ENCODE results near the gene CHRM4. TPM values are rescaled to one million over a fixed set of nuclear protein-coding genes. Genes with fewer than 3 reads are reported as not detected.

CHRM4 gene
- total and polyA plus RNA-seq, 2 of the 13 experiments (the other 11 are each of a cell fraction or from before 2014, with no cell fraction given): 0.13 to 0.21 TPM

DNA sequence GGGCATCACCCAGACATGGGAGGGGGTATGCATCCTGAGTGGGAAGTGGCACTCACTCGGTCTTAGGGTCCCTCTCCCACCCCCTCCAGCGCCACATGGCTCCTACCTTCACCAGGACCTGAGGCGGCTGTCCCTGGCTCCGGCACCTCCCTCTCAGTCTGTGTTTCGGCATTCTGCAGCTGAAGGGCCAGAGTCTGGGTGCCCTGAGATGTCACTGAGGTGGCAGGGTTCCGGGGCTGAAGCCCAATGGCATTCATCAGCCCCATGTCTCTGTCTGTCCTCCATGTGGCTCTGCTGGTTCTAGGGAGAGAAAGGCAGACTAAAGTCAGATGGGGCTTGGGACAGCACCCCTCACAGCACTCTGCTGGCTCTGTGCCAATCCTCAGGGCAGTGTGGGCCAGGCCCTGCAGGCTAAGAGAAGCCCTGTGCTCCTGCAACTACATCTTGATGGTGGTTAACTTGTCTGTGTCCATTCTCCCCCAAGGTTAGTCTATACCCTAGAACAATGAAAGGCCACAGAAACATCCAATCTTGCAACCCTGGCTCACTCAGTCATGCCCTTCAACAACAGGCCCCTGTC lies 16.9 kb upstream of the CHRM4 start:
- intact Hi-C loops (cut with micrococcal nuclease; ENCODE audit: unreplicated experiment) (no loop called here), in situ Hi-C loops (cut with HindIII; ENCODE audit: extremely low pct_ligation_motif_present, low pct_unique_long_range_greater_than_20kb) (no loop called here)
- H3K4me2 ChIP-seq (ENCODE audit: low read depth, low read length): no peak overlapping the region
- no peak for TF ChIP-seq STAG1 (CRISPR knock-in tag; IDR thresholded peaks at IDR 0.05)
- 100% methylated on average over 3 of the region's 6 CpGs for WGBS (ENCODE audit: low lambda C conversion rate)
- no peak for DNase-seq (ENCODE audit: low spot score)
- peaks cover 5% of the 10 kb centered on the region; the same call in 1 of the 2 replicates for H4K20me1 ChIP-seq (ENCODE audit: insufficient read depth, low read length)
- no peak for ATAC-seq
- H2AFZ ChIP-seq (ENCODE audit: low read length): no peak overlapping the region
- H3K27me3 ChIP-seq (ENCODE audit: control insufficient read depth in 1 of 2, insufficient read depth in 2 of 2, low read length in 2 of 2): no peaks in the 10 kb centered on the region; a peak in 1 of 5 replicates
- H3K4me3 ChIP-seq (replicated peaks in 1 of 3; ENCODE audit: insufficient read depth in 1 of 3, low read depth in 2 of 3, low read length in 3 of 3): no peak overlapping the region
- no peak overlapping the region for H3K27ac ChIP-seq (ENCODE audit: extremely low read length, insufficient read depth, low read length)
- BruUV-seq (replicated peaks): no TSS peak
- H3K79me2 ChIP-seq (ENCODE audit: insufficient read depth, low read length): no peaks in the 10 kb centered on the region
- no peak overlapping the region for H3K9ac ChIP-seq (ENCODE audit: insufficient read depth, low read depth, low read length)
- H3K36me3 ChIP-seq (replicated peaks in 1 of 2; ENCODE audit: control insufficient read depth in 1 of 2, insufficient read depth in 2 of 2, low read length in 2 of 2): peaks cover 42 to 72% of the 10 kb centered on the region in 2 experiments
- H3K4me1 ChIP-seq (ENCODE audit: insufficient read depth, low read length): peaks cover 2% of the 10 kb centered on the region; the same call in 1 of the 2 replicates
- POLR2A ChIA-PET: no interaction called here
- no peak for FAIRE-seq
- CTCF ChIA-PET (ENCODE audit: low intra/inter-chr PET ratio, low total read pairs): no interaction called here
- no peaks in the 10 kb centered on the region for H3K9me3 ChIP-seq (ENCODE audit: low read length)

- Histone ChIP-seq H3K79me2 (ENCODE audit: insufficient read depth, low read length) (no peaks in the 10 kb centered on the region), H3K4me2 (ENCODE audit: low read depth, low read length) (no peak overlapping the region), H3K4me1 (ENCODE audit: insufficient read depth, low read length) (no peaks in the 10 kb centered on the region; the same call in 1 of the 2 replicates), H3K4me3 (replicated peaks in 1 of 3; ENCODE audit: insufficient read depth in 1 of 3, low read depth in 2 of 3, low read length in 3 of 3) (no peak overlapping the region), H2AFZ (ENCODE audit: low read length) (no peak overlapping the region), H4K20me1 (ENCODE audit: insufficient read depth, low read length) (peaks cover 11% of the 10 kb centered on the region; the same call in 1 of the 2 replicates), H3K36me3 (replicated peaks in 1 of 2; ENCODE audit: control insufficient read depth in 1 of 2, insufficient read depth in 2 of 2, low read length in 2 of 2) (peaks cover 44 to 74% of the 10 kb centered on the region in 2 experiments), H3K9me3 (ENCODE audit: low read length) (no peaks in the 10 kb centered on the region), H3K27ac (ENCODE audit: extremely low read length, insufficient read depth, low read length) (no peak overlapping the region), H3K27me3 (ENCODE audit: control insufficient read depth in 1 of 2, insufficient read depth in 2 of 2, low read length in 2 of 2) (no peaks in the 10 kb centered on the region; a peak in 1 of 5 replicates), H3K9ac (ENCODE audit: insufficient read depth, low read depth, low read length) (no peak overlapping the region)
- in situ Hi-C loops (cut with HindIII; ENCODE audit: extremely low pct_ligation_motif_present, low pct_unique_long_range_greater_than_20kb) (no loop called here), intact Hi-C loops (cut with micrococcal nuclease; ENCODE audit: unreplicated experiment) (loop anchor here (1.0 kb wide), 1 partner anchor 26 kb away; the partner anchor contains the start of gene MDK)
- BruUV-seq (replicated peaks): no TSS peak
- DNase-seq (ENCODE audit: low spot score) (no peak), ATAC-seq (no peak), FAIRE-seq (no peak)
- CTCF ChIA-PET (ENCODE audit: low intra/inter-chr PET ratio, low total read pairs): no interaction called here
- POLR2A ChIA-PET: no interaction called here
- WGBS (ENCODE audit: low lambda C conversion rate): 97% methylated on average over 10 of the region's 10 CpGs
- no peak for TF ChIP-seq SMYD3 (CRISPR knock-in tag; IDR thresholded peaks at IDR 0.05)
- TF ChIP-seq U2AF1 (optimal IDR thresholded peaks at IDR 0.05; ENCODE audit: low read depth, low read length): no peak
- TF ChIP-seq MED8 (CRISPR knock-in tag; IDR thresholded peaks at IDR 0.05; ENCODE audit: insufficient replicate concordance): no peak
- TF ChIP-seq, protein P1, sequence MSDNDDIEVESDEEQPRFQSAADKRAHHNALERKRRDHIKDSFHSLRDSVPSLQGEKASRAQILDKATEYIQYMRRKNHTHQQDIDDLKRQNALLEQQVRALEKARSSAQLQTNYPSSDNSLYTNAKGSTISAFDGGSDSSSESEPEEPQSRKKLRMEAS (IDR thresholded peaks at IDR 0.05): no peak
- TF ChIP-seq ZNF644 (CRISPR knock-in tag; IDR thresholded peaks at IDR 0.05; ENCODE audit: low read depth): no peak
- no peak for TF ChIP-seq ZNF572 (CRISPR knock-in tag; IDR thresholded peaks at IDR 0.05)
- TF ChIP-seq SPEN (CRISPR knock-in tag; IDR thresholded peaks at IDR 0.05; ENCODE audit: low read depth): no peak
- TF ChIP-seq NFAT5 (CRISPR knock-in tag; IDR thresholded peaks at IDR 0.05): no peak
- TF ChIP-seq, protein P2, sequence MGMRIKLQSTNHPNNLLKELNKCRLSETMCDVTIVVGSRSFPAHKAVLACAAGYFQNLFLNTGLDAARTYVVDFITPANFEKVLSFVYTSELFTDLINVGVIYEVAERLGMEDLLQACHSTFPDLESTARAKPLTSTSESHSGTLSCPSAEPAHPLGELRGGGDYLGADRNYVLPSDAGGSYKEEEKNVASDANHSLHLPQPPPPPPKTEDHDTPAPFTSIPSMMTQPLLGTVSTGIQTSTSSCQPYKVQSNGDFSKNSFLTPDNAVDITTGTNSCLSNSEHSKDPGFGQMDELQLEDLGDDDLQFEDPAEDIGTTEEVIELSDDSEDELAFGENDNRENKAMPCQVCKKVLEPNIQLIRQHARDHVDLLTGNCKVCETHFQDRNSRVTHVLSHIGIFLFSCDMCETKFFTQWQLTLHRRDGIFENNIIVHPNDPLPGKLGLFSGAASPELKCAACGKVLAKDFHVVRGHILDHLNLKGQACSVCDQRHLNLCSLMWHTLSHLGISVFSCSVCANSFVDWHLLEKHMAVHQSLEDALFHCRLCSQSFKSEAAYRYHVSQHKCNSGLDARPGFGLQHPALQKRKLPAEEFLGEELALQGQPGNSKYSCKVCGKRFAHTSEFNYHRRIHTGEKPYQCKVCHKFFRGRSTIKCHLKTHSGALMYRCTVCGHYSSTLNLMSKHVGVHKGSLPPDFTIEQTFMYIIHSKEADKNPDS (CRISPR knock-in tag; IDR thresholded peaks at IDR 0.05): no peak
Observed at GRCh38 chr11:46407635-46408034, 16.1 kb upstream of the CHRM4 start.
